Measurements from ENCODE around the gene BAZ2B.
"Not testable (repeated sequence)": the region's sequence is repeated elsewhere in the genome, so short reads cannot be mapped to it uniquely, and the experiment has no call there.

The BAZ2B gene

DNA sequence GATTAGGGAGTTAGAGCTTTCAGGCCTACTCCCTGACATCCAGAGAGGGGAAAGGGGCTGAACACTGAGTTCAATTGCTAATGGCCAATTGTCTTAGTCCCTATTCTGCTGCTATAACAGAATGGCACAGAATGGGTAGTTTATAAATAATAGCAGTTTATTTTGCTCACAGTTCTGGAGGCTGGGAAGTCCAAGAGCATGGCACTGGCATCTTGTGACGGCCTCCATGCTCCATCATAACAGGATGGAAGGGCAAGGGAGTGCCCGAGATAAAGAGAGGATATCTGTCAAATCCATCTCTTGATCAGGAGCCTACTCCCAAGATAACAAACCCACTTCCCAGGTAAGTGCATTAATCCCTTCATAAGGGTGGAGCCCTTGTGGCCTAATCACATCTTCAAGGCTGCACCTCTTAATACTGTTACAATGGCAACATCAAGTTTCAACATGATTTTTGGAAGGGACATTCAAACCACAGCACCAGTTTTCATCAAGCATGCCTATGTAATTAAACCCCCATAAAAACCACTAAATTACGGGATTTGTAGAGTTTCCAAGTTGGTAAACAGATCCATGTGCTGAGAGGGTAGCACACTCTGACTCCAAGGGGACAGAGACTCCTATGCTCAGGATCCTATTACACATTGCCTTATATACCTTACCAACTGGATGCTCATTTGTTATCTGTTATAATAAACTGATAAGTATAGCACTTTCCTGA, 44.6 kb downstream of the BAZ2B start:
- no peak for DNase-seq

DNA sequence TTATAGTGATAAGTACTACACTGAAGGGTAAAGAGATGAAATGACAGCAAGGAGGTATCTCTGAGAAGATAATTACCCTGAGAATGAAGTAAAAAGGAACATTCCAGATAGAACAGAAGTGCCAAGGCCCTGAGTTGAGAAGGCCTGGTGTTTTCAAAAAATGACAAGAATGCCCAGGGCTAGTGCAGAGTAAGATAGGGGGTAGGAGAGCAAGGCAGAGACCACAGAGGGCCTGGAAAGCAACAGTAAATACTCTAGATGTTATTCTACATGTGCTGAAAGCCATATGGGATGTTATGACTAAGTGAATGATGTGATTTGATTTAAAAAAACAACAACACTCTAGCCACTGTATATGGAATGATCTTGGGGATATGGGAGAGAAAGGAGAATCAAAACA, 52.3 kb downstream of the BAZ2B start:
- DNase-seq: no peak

DNA sequence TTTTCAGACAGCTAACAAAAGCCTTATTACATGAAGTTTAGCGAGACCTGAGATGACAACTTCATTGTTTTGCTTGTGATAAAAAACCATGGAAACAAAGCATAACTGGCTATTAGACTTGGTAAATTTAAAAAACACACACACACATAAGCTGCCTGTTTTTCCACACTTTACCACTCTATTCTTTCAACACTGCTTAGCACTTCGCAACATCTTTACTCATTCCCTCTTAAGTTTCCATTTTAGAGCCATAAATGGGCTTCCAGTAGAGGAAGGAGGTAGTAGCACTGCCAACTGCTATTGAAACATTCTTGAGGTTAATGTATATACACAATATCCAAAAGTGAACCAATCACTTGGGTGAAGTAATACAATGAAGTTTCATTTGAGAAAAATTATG, 54.1 kb downstream of the BAZ2B start:
- no peak for DNase-seq

DNA sequence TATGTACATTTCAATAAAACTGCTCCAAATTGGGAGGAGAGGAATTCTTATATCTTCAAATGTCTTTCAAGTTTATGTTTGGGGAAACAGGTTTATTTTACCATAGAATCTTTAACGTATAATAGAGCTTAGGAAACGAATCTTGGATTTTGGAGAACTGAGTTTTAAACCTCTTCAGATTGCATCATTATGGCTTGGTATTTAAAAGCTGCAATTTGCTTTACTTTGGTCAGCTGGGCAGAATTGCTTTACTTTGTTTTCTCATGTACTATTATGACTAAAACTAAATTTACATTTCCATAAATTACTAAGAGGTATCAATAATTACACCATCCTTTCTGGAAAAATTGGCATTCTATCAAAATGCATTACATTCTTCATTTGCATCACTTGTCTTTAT, 54.6 kb downstream of the BAZ2B start:
- no peak for DNase-seq

DNA sequence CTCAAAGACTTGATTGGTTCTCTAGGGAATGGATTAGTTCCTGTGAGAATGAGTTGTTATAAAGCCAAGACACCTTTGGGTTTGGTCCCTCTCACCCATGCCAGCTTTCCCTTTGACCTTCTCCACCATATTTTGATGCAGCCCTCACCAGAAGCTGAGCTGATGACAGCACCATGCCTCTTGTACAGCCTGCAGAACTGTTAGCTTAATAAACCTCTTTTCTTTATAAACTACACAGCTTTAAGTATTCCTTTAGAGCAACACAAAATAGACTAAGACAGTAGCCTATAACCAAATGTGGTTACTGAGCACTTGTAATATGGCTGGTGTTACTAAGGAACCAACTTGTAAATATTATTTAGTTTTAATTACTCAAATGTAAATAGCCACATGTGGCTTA, 55.1 kb downstream of the BAZ2B start:
- DNase-seq: no peak

DNA sequence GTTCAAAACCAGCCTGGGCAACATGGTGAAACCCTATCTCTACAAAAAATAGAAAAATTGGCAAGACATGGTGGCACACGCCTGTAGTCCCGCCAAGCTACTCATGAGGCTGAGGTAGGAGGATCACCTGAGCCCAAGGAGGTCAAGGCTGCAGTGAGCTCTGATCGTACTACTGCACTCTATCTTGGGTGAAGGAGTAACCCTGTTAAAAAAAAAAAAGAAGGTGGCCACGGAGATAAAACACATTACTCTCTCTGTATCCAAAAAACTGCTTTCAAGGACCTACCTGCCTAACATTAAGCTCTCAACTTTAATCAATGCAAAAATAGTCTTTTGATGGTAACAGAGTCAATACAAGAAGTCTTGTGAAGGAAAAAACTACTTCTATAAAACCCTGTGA, 57.3 kb downstream of the BAZ2B start:
- DNase-seq: no peak

DNA sequence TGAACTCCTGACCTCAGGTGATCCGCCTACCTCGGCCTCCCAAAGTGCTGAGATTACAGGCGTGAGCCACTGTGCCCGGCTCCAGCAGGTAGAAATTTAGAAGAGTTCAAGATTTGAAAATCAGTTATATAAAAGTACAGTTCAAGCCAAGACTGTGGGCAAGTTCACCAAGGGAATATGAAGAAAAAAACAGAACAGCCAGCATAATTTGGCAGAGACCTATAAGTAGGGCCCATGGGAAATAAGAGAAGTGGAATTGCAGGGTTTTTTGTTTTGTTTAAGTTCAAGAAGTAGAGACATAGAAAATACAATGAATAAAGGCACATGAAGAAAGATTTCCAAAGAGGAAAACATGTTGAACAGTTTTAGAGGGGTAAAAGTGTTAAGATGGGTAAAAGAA, 57.9 kb downstream of the BAZ2B start:
- DNase-seq: no peak

DNA sequence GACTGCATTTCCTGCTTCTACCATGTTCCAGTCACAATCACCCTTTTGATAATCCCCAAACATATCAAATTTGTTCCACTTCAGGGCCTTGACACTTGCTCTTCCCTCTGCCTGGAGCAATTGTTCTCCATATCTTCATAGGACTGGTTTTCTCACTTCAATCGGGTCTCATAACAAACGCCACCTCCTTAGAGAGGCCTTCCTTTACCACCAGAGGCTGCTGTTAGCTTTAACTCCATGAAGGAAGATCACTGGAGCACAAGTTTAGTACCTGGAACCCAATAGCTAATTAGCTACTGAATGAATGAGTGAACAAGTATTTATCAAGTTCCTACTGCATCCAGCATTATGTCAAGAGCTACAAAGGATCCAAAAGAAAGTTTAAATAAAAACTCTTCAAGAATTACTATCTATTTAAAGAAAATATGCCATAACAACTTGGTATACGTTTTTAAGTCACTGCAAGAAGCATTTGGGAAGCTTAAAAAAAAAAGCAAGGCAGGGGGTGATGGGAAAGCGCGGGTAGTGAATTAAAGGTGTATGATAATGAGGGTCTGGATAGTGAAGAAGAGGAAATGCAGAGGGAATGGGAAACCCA, 58.8 kb downstream of the BAZ2B start:
- DNase-seq: peak; percentile 41

DNA sequence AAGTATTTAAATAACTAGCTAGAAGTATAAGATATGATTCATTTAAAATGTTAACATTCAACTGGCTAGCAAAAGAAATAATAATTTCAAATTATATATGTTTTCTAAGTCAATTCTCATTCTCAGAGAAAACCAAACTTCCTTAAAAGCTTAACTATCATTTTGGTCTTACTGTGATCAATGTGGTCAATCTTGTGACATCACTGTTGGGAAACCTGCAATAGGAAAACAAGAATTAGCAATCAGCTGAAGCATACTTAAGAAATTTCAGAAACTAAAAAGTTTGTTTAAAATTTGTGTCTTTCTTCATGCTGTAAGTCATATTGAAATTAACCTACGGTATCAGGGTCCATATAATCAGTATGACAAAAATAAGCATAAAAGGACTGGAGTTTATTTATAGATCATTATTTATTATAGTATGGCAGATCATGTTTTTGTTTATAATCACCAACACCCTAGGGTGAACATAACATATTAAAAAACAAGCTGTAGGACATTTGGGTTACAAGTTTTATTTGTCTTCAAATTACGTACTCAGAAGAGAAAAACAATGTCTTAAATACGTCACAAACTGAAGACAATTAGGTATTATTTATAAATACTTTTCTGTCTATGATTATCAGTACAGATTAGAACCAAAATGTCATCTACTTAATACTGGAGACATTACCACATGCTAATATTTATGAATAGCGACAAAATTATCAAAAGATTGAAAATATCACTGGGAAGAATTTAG, 60.5 kb downstream of the BAZ2B start:
- no peak for DNase-seq

DNA sequence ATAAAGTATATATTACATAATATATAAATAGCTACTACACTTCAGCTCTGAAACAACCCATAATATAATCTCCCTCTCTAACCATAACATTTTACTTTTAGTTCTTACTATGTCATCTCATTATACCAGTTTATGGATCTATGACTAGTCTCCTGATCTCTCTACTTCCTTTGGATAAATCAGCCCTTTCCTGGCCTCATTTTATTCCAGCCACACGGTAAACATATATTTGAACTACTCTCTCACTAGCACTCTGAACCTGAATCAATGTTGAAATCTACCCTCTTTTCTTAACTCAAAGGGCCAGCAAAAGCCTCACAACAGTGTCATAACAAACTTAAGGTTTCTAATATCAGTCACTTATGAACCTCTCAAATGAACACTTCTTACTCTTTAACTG, 62.6 kb downstream of the BAZ2B start:
- no peak for DNase-seq

DNA sequence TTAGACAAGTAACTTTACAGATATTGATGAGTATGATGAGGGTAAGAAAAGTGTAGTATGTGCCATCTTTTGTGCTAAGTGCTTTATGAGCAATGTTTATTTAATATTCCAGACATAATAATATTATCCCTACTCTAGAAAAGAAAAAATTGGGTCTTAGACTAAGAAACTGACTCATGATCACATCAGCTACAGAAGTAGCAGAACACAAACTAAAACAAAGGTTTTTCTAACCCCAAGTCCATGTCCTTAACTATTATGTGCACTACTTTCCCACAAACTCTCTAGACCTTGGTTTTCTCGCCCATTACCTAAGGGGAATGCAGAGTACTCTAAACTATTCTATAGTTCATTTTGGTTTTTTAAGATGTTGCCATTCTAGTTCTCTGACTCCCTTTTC, 64.5 kb downstream of the BAZ2B start:
- no peak for DNase-seq

DNA sequence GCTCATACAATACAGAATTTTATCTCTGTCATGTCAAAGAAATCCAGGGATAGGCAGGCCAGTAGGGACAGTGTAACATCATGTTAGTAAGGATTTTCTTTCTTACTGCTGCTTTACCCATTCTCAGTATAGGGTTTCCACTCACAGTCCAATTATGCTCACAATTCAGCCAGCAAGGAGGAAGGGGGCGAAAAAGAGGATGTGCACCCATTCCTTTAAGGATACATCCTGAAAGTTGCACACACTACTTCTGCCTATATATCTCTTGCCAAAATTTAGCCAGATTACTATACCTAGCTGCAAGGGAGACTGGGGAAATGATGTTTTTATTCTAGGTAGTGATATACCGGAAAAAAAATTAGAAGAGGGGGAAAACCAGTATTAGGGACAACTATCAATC, 66.1 kb downstream of the BAZ2B start:
- no peak for DNase-seq

DNA sequence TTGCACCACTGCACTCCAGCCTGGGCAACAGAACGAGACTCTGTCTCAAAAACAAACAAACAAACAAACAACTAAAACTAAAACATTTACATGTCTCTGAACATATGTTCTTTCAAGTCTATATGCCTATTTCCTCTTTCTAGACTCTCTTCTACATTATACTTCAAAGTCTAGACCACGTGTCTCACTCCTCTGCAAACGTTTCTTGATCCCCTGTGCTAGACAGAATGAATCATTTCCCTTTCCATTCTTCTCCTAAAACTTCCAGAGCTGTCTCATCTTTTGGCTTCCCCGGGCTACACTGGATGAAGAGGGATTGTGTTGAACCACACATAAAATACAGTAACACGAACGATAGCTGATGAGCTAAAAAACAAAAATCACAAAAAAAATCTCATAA, 67.1 kb downstream of the BAZ2B start:
- no peak for DNase-seq

DNA sequence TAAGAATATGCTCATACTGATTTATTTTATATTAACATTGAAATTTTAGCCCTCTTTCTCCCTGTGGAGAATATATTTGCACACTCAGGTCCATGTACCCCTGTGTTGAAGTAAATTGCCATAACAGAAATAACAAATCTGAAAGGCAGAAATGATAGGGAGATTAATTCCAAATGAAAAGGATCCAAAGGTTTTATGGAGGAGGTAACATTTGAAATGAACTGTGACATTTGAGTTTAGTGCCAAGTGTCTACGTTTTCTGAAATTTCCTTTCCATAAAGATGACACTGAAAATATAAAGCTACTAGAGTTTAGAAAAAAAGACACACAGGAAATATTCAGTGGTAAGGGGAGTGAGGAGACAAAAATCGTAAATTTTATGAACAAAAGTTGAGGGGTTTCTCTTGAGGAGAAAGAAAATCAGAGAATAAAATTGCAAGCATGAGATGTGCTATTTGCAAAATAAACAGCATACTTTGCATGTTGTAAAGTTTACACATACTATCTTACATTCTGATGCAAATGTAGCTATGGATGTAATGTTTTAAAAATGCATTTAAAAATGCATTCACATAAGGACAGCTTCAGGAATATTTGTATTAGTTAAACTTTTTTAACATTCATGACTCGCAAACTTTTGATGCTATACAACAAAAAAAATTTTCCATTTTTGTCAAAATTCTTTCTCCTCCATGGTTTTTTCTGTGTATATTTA, 69.5 kb downstream of the BAZ2B start:
- no peak for DNase-seq

DNA sequence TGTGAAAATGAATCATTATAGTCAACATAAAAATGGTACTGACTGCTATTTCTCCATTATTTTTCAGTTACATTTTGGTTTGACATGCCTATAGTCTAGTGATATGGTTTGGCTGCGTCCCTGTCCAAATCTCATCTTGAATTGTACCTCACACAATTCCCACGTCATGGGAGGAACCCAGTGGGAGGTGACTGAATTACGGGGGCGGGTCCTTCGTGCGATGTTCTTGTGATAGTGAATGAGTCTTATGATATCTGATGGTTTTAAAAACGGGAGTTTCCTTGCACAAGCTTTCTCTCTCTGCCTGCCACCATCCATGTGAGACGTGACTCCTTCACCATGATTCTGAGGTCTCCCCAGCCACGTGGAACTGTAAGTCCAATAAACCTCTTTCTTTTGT, 70.3 kb downstream of the BAZ2B start:
- no peak for DNase-seq

DNA sequence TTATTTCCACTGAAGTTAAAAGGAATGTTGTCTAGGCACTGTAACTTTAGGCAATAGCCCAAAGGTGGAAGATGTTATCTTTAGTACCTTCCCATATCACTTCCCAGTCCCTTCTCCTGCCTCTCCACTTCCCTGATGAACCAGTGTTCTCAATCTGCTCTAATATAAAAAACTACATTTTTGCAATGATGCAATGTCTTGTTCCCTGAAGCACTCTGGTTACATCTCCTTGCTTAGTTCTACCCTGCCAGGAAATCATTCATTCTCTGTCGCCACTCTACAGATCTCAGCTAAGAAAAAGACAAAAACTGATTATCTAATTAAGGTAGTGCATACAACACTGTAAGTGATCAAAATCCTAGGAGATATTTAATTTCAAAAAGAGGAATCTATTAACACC, 71.3 kb downstream of the BAZ2B start:
- DNase-seq: no peak

DNA sequence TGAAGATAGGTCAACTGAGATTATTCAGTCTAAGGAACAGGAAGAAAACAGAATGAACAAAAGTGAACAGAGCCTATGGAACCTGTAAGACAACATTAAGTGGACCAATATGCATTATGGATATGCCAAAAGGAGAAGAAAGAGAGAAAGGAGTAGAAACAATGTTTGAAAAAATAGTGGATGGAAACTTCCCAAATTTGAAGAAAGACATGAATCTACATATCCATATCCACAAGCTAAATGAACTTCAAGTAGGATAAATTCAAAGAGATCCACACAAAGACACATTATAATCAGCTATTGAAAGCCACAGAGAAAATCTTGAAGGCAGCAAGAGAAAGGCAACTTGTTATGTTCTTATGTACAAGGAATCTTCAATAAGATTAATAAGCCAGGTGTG, 74.2 kb downstream of the BAZ2B start:
- no peak for DNase-seq

DNA sequence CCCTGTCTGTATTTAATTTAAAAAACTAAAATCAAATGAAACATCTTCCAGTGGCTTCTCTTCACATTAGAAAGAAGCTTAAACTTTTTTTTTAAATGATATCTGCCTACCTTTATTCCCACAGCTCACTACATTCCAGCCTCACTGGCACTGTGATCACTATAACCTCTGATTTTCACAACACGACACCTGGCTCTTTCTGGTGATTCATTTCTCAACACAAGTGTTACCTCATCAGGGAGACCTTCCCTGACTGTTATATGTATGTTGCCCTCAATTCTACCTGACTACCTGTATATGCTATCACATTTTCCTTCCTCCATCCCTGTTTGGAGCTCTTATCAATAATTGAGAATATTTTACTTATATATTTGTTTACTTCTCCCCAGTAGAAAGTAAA, 76.6 kb downstream of the BAZ2B start:
- no peak for DNase-seq

DNA sequence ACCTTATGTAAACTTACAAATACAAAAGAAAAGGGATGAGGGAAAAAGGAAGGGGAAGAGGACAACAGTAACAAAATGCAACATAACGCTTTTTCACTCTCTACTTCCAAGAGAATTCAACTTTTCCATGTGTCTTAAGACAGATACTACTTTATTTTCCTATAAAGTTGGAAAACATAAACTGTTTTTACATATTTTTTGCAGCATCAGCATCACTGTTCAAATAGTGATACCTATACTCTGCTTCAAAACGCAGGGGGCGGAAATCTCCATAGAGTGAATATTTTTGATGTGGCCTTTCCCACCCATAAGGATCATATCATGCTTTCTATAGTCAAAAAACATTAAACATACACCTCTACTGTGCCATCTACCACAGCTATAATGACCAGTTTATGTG, 77.5 kb downstream of the BAZ2B start:
- no peak for DNase-seq

DNA sequence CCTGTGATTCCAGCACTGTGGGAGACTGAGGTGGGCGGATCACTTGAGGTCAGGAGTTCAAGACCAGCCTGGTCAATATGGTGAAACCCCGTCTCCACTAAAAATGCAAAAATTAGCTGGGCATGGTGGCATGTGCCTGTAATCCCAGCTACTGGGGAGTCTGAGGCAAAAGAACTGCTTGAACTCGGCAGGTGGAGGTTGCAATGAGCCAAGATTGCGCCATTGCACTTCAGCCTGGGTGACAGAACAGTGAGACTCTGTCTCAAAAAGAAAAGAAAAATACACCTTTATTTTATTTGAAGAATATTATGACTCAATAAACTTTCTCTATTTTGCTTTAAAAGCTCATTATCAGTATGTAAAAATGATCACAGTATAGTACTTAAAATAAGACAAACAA, 81.1 kb downstream of the BAZ2B start:
- not testable (repeated sequence) for DNase-seq

DNA sequence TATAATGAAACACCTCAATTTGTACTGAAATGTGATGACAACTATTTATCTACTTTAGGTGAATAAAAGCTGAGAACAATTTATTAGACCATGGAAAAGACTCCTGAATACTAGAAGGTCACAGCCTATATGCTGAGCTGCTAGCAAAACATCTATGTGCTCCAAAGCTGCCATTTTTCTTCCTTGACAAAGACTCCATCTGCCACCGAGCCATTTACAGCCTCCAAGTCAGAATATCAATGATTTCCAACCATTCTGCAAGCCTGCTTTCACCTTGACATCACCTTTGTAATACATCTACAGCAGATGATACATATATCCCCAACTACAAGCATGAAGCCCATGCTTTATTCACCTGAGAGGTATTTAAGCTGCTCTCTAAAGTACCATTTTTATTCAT, 84.9 kb downstream of the BAZ2B start:
- no peak for DNase-seq

DNA sequence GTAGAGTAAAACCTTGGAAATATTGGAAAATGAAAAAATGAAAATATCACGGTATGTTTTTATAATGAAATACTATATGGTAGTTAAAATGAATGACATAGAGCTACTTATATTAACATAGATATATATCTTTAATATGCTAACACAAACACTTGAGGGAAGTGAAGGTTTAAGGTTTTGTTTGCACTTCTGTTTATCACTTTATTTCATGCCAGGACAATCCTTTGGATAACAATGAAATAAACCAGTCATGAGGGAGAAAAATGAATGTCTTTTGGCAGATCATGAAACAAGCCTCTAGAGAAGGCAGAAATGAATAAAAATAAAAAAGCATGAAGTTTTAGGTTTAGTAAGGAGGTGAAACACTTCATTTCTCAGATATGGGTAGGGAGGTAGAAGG, 89.9 kb downstream of the BAZ2B start:
- no peak for DNase-seq

DNA sequence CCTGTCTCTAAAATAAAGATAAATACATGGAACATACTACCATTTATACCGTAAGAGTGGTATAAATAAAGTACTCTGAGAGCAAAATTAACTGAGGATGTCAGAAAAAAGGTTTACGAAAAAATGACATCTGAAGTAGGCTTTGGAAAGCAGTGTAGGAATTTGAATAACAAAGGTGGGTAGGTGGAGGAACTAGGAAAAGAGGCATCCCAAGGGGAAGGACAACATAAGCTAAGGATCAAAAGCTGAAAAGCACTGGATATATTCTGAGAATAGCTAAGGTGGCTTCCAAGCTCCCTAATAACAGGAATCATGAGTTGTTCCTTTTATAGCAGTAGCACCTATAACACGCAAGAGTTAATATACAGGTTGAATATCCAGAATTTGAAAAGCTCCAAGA, 91.3 kb downstream of the BAZ2B start:
- no peak for DNase-seq

DNA sequence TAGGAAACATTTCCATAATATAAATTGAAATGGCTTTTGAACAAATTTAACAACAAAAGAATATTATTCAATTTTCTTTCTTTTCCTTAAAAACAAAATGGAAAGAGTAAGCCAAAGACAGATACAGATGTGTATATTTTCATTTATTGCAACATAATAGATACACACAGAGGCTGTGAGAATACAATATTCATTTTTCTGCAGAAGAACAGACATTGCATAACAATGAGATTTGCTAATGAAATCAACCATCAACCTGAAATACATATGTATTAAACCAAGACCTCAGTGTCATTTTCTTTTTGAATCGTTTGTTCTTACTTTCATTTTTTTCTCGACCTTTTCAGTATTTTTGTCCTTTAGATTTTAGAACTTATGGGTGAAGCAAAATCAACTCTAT, 95.1 kb downstream of the BAZ2B start:
- no peak for DNase-seq

Measured in DMS53 (cell line).